A172 (cell line): ENCODE data around the gene SPNS3. TPM values are rescaled to one million over a fixed set of nuclear protein-coding genes. Genes with fewer than 3 reads are reported as not detected.

ENCODE experiments used
- DNase-seq: peaks from one replicate; pipeline ENCODE4 v3.0.0-alpha.2; 2015; ENCODE audit warnings: low spot score
- total RNA-seq: library from RNA; depleted of rRNA; stranded (reverse); fragments of >200 nt; shearing (Covaris generic); gene quantifications from 2 replicates; pipeline ENCODE4 v1.2.3, GENCODE V29; 2014

SPNS3 gene
- total RNA-seq, 1 experiment from 2014 or later: 1.8 TPM

DNA sequence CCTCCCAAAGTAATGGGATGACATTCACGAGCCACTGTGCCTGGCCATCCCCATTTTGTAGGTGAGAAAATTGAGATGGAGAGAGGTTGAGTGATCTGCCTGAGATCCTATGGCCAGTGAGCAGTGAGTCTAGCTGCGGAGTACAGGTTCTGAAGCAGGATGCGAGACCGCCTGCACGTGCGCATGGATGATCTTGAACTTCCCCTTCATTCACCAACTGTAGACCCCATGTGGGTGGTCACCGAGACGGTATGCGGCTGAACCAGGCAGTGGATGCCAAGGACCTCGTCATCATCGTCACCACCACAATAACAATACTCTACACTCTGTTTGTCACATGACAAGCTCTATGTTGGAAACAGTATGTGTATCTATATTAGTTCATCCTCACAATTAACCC lies 6.2 kb upstream of the SPNS3 start:
- DNase-seq: no peak

GRCh38 chr17:4436381-4436780 lies 2.6 kb downstream of the SPNS3 start:
- DNase-seq: no peak

DNA sequence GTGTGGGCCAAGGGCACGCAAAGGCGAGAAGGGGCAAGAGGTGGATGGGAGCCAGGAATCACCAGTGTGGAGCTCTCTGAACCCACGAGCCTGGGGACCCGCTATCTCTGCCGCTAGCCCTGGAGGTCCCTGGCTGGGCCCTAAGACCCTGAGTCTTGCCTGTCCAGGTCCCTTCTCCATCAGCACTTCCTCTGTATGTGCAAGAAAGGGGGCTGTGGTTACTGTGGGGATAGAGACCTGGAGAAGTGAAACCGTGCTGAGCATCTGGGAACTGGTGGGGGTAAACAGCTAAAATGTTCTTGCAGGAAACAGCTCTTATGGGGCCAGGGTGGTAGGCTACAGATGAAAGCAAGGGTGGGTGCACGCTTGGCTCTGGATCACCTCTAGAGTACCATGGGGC lies 3.1 kb downstream of the SPNS3 start:
- no peak for DNase-seq

DNA sequence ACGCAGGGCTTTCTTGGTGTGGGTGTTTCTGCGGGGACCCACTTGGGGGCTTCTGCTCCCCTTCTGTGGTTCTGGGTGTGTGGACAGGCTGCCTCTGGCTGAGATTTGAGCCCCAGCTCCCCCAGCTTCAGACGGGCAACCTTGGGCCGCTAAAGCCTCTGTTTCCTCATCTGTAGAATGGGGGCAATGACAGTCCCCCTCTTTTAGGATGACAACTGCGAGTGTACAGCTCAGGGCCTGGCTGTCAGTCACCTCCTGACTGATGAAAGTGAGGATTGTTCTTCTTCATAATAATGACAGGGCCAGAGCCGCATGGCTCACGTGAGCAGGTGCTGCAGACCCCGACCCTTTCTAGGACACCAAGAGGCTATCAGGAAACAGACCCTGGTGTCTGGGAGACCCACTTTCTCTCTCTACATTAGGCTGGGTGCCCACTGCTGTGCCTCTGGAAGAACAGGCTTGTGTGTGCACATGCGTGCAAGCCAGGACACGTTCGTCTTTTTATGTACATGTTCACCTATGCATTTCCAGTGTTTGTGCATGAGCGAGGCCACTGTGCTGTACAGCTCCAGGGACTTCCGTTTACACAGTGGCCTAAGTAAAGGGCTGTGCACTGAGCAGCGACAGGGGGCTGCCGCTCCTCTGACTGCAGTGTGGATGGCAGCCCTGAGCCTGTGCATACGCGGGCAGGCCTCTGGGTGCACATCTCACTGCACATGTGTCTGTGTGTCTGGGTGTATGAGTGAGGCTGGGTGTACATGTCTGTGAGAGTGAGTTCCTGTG lies 4.6 kb downstream of the SPNS3 start:
- DNase-seq: no peak

GRCh38 chr17:4440021-4440420 lies 6.3 kb downstream of the SPNS3 start:
- DNase-seq: no peak

GRCh38 chr17:4440690-4441686 lies 7.2 kb downstream of the SPNS3 start:
- DNase-seq: peak; percentile 44

DNA sequence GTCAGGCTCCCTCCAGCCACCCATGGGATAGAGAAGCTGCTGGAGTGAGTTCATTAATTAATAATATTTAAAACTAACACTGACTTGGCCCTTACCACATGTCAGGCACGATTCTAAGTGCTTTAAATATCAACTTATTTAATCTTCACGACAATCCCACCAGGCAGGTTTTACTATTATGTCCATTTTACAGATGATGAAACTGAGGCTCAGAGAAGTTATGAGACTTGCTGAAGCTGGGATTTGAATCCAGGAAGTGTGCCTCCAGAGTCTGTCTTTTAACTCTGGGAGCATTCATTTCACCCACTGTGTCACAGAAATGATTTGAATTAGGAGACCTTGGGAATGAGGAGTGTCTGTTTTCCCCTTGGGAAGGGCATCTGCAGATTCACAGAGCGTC lies 8.8 kb downstream of the SPNS3 start:
- DNase-seq: no peak

DNA sequence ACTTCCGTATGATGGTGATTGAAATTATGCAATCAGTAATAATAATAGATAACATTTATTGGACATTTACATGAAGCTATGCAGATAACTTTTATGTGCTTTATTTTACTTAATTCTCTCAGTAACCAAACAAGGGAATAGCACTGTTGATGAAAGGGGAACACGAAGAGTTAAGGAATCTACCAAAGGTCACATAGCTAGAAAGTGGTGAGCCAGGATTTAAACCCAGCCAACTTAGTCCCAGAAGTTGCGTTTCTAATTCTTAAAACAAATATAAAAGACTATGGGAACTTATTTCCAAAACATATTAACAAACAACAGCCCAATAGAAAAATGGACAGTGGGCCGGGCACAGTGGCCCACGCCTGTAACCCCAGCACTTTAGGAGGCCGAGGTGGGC lies 9.7 kb downstream of the SPNS3 start:
- no peak for DNase-seq

DNA sequence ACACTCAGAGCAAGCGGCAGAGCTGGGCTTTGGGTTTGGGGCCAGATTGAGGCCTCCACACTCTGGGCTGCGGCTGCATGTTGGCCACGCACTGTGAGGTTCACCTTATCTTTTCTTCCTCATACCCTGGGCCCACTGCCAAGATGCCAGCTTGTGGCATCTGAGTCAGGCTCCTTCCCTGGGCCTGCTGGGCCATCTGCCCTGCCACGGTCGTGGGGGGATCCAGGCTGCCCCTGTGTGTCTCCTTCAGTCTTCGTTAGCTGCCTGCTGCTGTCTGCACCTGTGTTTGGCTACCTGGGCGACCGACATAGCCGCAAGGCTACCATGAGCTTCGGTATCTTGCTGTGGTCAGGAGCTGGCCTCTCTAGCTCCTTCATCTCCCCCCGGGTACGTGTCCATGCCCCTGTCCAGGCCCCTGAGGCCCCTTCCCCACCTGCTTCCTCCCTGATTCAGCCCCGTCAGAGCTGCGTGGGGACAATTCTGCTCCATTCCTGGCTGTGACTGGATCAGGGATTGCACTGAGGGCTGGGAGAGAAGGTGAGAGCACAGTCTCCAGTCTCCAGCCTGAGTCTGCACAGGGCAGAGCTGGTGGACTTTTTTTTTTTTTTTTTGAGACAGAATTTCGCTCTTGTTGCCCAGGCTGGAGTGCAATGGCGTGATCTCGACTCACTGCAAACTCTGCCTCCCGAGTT lies 11.2 kb downstream of the SPNS3 start:
- DNase-seq: peak; percentile 88

DNA sequence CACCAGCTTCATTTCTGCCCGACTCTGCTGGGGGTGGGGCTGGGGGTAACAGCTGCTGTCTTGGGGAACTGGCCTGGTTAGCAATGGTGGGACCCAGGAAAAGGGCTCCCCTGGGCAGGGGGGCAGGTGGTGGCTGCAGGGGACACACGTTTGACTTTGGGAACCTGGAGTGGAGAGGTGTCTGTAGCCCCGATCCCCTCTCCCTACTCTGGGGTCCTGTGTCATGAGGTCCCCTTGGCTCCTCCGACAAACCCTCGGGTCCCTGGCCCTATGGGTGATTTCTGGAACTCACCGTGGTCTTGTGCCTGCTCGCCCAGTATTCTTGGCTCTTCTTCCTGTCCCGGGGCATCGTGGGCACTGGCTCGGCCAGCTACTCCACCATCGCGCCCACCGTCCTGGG lies 12.0 kb downstream of the SPNS3 start:
- no peak for DNase-seq

DNA sequence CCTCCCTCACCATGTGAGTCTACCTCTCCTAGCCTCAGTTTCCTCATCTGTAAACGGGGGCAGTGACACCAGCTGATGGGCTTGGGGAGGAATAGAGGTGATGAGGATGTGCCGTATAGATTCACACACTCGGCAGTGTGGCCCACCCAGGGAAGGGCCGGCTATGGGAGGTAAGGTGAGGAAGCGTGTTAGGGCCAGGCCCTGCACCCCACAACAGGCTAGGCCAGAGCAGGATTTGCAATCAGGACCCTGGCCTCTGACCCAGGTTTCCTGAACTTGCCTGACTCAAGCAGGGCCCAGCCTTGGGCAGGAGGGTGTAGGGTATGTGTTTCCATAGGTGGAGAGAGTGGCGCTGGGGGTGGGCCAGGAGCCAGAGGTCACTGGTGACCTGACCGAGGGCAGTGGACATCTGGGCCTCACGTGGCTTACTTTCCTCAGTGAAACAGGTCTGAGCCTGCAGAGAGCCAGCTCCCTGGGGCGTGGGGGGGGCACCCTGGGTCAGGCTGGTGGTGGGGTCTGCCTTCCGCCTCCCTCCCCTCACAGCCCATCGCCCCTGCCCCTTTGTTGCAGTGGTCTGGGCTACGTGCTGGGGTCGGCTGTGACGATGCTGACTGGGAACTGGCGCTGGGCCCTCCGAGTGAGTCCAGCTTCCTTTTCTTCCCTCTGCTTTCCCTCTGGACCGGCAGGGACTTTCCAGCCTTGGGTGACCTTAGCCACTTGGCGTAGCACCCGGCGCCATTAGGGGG lies 12.8 kb downstream of the SPNS3 start:
- no peak for DNase-seq

DNA sequence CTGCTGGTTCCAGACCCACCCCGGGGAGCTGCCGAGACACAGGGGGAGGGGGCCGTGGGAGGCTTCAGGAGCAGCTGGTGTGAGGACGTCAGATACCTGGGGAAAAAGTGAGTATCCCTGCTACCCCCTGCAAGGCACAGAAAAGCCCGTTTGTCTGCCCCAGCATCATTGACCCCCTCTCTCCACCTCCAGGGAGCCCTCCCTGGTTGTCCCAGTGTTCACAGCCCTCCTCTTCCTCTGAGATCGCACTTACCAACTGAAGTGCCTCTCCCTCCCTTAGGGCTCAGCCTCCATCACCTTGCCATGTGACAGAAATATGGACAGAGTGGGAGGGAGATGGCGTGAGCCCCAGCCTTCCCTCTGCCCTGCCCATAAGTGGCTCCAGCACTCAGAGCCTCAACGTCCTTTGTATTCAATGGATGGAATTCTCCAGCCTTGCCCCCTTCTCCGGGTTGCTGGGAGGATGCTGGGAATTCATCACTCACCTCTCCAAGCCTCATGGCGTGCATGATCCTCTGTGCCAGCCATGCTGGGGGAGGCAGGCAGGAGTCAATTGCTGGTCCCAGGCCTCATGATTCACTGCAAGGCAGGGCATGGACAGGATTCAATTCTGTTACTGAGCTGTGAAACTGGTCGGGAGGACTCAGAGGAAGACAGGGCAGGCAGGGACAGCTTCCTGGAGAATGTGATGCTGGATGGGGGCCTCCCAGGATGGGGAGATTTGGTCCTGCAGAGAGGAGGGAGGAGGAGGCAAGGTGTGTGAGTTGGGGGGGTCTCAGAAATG lies 14.6 kb downstream of the SPNS3 start:
- peak; percentile 37 for DNase-seq

DNA sequence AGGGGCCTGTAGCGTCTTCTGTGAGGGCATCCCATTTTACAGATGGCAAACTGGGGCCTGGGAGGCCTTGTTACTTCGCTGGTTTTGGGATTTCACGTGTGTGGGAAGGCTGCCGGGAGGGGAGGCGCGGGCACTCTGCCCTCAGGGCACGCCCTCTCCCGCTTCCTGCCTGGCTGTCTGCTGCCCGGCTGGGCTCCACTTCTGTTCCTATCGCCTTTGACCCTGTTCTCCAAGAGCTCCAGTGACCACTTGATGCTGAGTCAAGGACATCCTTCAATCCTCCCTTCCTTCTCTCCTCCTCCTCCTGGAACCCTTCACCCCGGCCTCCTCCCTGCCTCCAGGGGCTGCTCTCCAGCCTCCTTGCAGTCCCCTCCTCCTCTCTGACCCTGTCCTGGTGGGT lies 16.0 kb downstream of the SPNS3 start:
- peak; percentile 62 for DNase-seq

- DNase-seq: no peak
Measured at GRCh38 chr17:4450710-4451316, 17.1 kb downstream of the SPNS3 start.

- no peak for DNase-seq
Measured at GRCh38 chr17:4453812-4454591, 20.3 kb downstream of the SPNS3 start.

- DNase-seq: no peak
Measured at GRCh38 chr17:4460661-4461060, 26.9 kb downstream of the SPNS3 start.

GRCh38 chr17:4463818-4464476 lies 30.2 kb downstream of the SPNS3 start:
- no peak for DNase-seq

GRCh38 chr17:4465786-4466185 lies 32.0 kb downstream of the SPNS3 start:
- DNase-seq: no peak

- DNase-seq: no peak
Measured at GRCh38 chr17:4467287-4467686, 33.5 kb downstream of the SPNS3 start.
